ENCODE data around the gene SLFN12.
"Not testable (repeated sequence)": the region's sequence is repeated elsewhere in the genome, so short reads cannot be mapped to it uniquely, and the experiment has no call there.

The SLFN12 gene

GRCh38 chr17:35414247-35414646 is 18.1 kb downstream of the SLFN12 start:
- DNase-seq (ENCODE audit: low read depth in 2 of 2) = no peak

GRCh38 chr17:35407531-35407930 is 24.8 kb downstream of the SLFN12 start:
- DNase-seq (ENCODE audit: low read depth in 2 of 2) = no peak

GRCh38 chr17:35406568-35406967 is 25.7 kb downstream of the SLFN12 start:
- no peak for DNase-seq (ENCODE audit: low read depth in 2 of 2)

GRCh38 chr17:35404360-35404759 is 27.9 kb downstream of the SLFN12 start:
- no peak for DNase-seq (ENCODE audit: low read depth in 2 of 2)

- DNase-seq (ENCODE audit: low read depth in 2 of 2) = not testable (repeated sequence)
These were observed 38.5 kb downstream of the SLFN12 start for GRCh38 chr17:35393783-35394182.

GRCh38 chr17:35390663-35391062 is 41.6 kb downstream of the SLFN12 start:
- no peak for DNase-seq (ENCODE audit: low read depth in 2 of 2)

- DNase-seq (ENCODE audit: low read depth in 2 of 2) = no peak
These were observed 42.1 kb downstream of the SLFN12 start for GRCh38 chr17:35390156-35390555.

- no peak for DNase-seq (ENCODE audit: low read depth in 2 of 2)
These were observed 44.8 kb downstream of the SLFN12 start for GRCh38 chr17:35387496-35387895.

GRCh38 chr17:35377706-35378105 is 54.6 kb downstream of the SLFN12 start:
- DNase-seq (ENCODE audit: low read depth in 2 of 2) = no peak

- DNase-seq (ENCODE audit: low read depth in 2 of 2) = no peak
These were observed 55.2 kb downstream of the SLFN12 start for GRCh38 chr17:35377068-35377467.

- DNase-seq (ENCODE audit: low read depth in 2 of 2) = peak; percentile 15 to 21
These were observed 56.1 kb downstream of the SLFN12 start for GRCh38 chr17:35376245-35376644.

- DNase-seq (ENCODE audit: low read depth in 2 of 2) = peak in 1 of 2 experiments; percentile 9
These were observed 57.4 kb downstream of the SLFN12 start for GRCh38 chr17:35374766-35375344.

GRCh38 chr17:35373984-35374765 is 58.1 kb downstream of the SLFN12 start:
- peak; percentile 15 to 20 for DNase-seq (ENCODE audit: low read depth in 2 of 2)

GRCh38 chr17:35373534-35373983 is 58.7 kb downstream of the SLFN12 start, which contains the start of gene SLFN11:
Gene SLFN11 (minus strand): TSS chr17:35373621. CDS start chr17:35363807, 9,814 bp downstream.
- DNase-seq (ENCODE audit: low read depth in 2 of 2) = peak; percentile 93

- no peak for DNase-seq (ENCODE audit: low read depth in 2 of 2)
These were observed 59.3 kb downstream of the SLFN12 start for GRCh38 chr17:35372846-35373533.

- DNase-seq (ENCODE audit: low read depth in 2 of 2) = no peak
These were observed 60.4 kb downstream of the SLFN12 start for GRCh38 chr17:35371934-35372333.

GRCh38 chr17:35368081-35368830 is 64.0 kb downstream of the SLFN12 start:
- no peak for DNase-seq (ENCODE audit: low read depth in 2 of 2)

- no peak for DNase-seq (ENCODE audit: low read depth in 2 of 2)
These were observed 71.3 kb downstream of the SLFN12 start for GRCh38 chr17:35361027-35361426.
